Pancreas (tissue), 10 donors: Measurements from ENCODE around the gene CYBB. TPM values are rescaled to one million over a fixed set of nuclear protein-coding genes. Genes with fewer than 3 reads are reported as not detected.
A peak's percentile ranks its signal among the peaks of the same experiment; 100 is the strongest.

Source experiments
- ATAC-seq, 4 donors: fragments of 200-7000 bp; cut with Tn5 transposase; one replicate each; pipeline versions ENCODE4 v1.8.0 to v1.9.1; 2020; ENCODE audit warnings: mild to moderate bottlenecking in 4 of 4, moderate library complexity in 4 of 4
- DNase-seq, 6 donors: peaks; one replicate each; pipeline ENCODE4 v3.0.0-alpha.2; 2020
- FAIRE-seq: peaks from 2 replicates; lab custom pipeline; 2012; peaks lifted over from hg19 to GRCh38; lab: Jason Lieb, UNC
- H3K27ac ChIP-seq, 4 donors: fragments of 200-600 bp; sonication (generic); 1 replicate in 3 of 4; 2 replicates in 1 of 4; pipeline versions ENCODE4 v1.5.0 to v1.8.0; 2020
- H3K27me3 ChIP-seq, 4 donors: fragments of 200-600 bp; one replicate each; pipeline ENCODE4 v1.8.0; 2021
- H3K36me3 ChIP-seq, 3 donors: fragments of 200-600 bp; sonication (generic) in 1 of 3; one replicate each; pipeline versions ENCODE4 v1.5.0 to v1.8.0; 2020 to 2021
- H3K4me1 ChIP-seq, 3 donors: fragments of 200-600 bp; one replicate each; pipeline ENCODE4 v1.8.0; 2021
- H3K4me3 ChIP-seq, 4 donors: fragments of 200-600 bp; sonication (generic) in 2 of 4; one replicate each; pipeline versions ENCODE4 v1.5.0 to v1.8.0; 2020 to 2021
- H3K9me3 ChIP-seq, 4 donors: fragments of 200-600 bp; one replicate each; pipeline ENCODE4 v1.8.0; 2021
- WGBS, 2 donors: extraction: QIAGEN DNeasy Blood & Tissue Kit; methylation state at CpG; one replicate each; pipeline ENCODE4 v1.1.7; 2013; 5-methylcytosine and 5-hydroxymethylcytosine counted together
- intact Hi-C, 3 donors: fragments of 100-400 bp; cut with DNase I; formaldehyde crosslinking; loops; one replicate each; pipeline versions ENCODE4 v1.11.1 to v1.14.2; 2022
- polyA plus RNA-seq, 2 donors: library from polyadenylated mRNA; stranded (reverse); fragments of 200-250 nt; gene quantifications; one replicate each; pipeline ENCODE4 v1.2.3, GENCODE V29; 2013
- total RNA-seq, 6 donors: library from RNA; stranded (reverse); fragmentation: NEBNext Ultra II Directional in 4 of 6; extraction: Animal tissue kit (Norgen Biotek cat#: 25700) in 4 of 6; gene quantifications; one replicate each; pipeline versions ENCODE4 v1.2.1 to v1.2.4, GENCODE V29; 2021 to 2023
- TF ChIP-seq, protein P1 (sequence below), 4 donors: fragments of 200-600 bp; sonication (generic) in 3 of 4; IDR thresholded peaks; one replicate each; pipeline versions ENCODE4 v1.5.0 to v1.8.0; 2021; ENCODE audit warnings: antibody characterized with exemption in 4 of 4
- donor health status: healthy with polysubstance abuse.
- donor health status: DM: no; HTN: no; CAD: no; lungs with moderate emphysema.
- donor health status: DM: no; HTN: no; CAD: no.
- donor health status: control.
- donor health status: control.
- donor health status: Bipolar disorder and iron deficiency.
- donor health status: DM: yes; HTN: yes; CAD: no.
- donor health status: DM: no; HTN: no; CAD: no.
- donor health status: DM: no; HTN: no; CAD: no.
- donor health status: DM: yes; HTN: yes; CAD: no.

Gene CYBB
- total and polyA plus RNA-seq, 8 donors = 0.80 to 38.3 (median 2.9) TPM

DNA sequence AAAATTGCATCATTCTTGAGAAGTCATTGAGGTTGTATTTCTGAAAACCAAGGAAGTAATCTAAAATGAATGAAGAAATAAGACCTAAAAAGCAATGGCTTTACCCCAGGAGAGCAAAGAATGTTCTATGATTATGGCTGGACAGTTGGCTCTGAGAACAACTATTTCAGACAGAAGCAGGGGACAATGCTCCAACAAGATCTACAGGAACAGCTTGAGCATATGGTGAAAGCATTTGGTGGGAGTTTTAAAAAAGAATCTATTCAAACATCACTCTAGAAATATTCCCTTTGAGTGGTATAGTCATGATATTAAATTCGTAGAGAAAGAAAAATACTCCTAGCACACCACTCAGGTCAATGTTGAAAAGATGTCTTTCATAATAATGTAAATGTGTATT is 40.8 kb downstream of the CYBB start:
- WGBS, 2 donors = 67 to 85% methylated on average over 1 of the region's 1 CpG
- Histone ChIP-seq H3K4me3 (no peak overlapping the region), H3K36me3 (no peaks in the 10 kb centered on the region), H3K27ac (no peak overlapping the region), H3K27me3 (peaks cover 0 to 18% (median 0%) of the 10 kb centered on the region in 4 donors), H3K4me1 (peaks cover 0 to 4% (median 0%) of the 10 kb centered on the region in 3 donors), H3K9me3 (no peaks in the 10 kb centered on the region)
- no peak for ATAC-seq
- DNase-seq = no peak
- intact Hi-C loops = loop anchor here in 1 of 3 donors (10.0 kb wide), 1 partner anchor 76 kb away; no protein-coding TSS in a partner anchor
- TF ChIP-seq, protein P1, sequence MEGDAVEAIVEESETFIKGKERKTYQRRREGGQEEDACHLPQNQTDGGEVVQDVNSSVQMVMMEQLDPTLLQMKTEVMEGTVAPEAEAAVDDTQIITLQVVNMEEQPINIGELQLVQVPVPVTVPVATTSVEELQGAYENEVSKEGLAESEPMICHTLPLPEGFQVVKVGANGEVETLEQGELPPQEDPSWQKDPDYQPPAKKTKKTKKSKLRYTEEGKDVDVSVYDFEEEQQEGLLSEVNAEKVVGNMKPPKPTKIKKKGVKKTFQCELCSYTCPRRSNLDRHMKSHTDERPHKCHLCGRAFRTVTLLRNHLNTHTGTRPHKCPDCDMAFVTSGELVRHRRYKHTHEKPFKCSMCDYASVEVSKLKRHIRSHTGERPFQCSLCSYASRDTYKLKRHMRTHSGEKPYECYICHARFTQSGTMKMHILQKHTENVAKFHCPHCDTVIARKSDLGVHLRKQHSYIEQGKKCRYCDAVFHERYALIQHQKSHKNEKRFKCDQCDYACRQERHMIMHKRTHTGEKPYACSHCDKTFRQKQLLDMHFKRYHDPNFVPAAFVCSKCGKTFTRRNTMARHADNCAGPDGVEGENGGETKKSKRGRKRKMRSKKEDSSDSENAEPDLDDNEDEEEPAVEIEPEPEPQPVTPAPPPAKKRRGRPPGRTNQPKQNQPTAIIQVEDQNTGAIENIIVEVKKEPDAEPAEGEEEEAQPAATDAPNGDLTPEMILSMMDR (IDR thresholded peaks at IDR 0.05) = no peak
- FAIRE-seq = no peak

DNA sequence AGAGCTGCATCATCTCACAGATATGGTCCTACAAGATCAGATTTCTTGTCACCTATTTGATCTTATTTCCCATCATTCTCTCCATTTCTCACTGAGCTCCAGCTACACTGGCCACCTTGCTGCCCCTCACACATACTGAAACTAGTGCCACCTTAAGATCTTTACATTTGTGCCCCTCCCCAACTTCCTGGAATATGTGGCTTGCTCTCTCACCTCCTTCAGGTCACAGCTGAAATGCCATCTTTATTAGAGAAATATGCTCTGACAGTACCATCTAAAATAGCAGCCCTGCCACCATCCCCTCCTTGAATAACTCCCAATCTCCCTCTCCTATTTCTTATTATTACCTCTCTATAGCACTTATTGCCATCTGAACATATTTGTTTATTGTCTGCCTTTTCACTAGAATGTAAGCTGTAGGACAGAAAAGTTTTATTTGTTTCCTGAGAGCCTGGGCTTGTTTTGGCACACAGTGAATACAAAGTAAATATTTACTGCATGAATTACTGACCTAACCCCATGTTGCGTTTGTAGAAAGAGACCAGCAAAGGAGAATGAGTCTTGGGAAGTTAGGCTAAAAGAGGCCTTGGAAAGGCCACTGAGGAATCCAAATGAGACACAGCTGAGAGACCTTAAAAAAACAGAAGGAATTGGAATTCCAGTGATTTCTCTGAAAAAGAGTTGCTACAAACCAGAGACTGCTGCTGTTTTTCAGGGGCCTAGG is 44.8 kb downstream of the CYBB start:
- Histone ChIP-seq H3K27me3 (peaks cover 0 to 4% (median 0%) of the 10 kb centered on the region in 4 donors), H3K27ac (no peak overlapping the region), H3K4me1 (peaks cover 0 to 4% (median 0%) of the 10 kb centered on the region in 3 donors), H3K9me3 (no peaks in the 10 kb centered on the region), H3K4me3 (no peak overlapping the region), H3K36me3 (no peaks in the 10 kb centered on the region)
- DNase-seq (no peak), FAIRE-seq (no peak), ATAC-seq (peak; percentile 59 to 81 (median 68))
- WGBS, 2 donors = 14 to 20% methylated on average over 1 of the region's 1 CpG
- intact Hi-C loops = loop anchor here in 1 of 3 donors (5.0 to 10.0 kb wide), 2 partner anchors 80 to 317 kb away; no protein-coding TSS in a partner anchor
- TF ChIP-seq, protein P1 (IDR thresholded peaks at IDR 0.05) = no peak

DNA sequence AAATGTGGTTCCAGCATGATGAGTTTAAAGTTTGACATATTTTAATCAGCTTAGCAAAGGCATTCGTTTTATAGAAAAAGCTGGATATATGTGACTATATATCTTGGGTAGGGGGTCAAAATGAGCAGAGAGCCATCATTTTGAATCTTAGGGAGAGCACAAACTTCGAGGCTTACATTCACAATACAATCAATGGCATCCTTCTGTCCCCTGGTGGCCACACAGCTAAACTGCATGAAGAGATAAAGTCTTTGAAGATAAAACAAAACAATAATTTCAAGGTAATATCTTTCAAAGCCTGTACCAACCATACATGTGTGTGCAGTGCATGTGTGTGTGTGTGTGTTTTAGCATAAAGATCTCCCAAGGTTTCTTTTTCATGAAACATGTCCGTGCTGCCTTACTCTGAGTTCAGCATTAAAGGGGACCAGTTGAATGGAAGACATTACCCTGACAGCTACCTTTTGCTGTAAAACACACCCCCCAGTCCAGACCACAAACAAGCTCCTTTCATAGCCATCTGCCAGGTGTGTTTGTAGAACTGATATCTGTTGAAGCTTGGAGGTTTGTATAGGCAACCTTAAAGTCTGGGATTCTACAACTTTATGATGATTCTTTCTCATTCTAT is 45.5 kb downstream of the CYBB start:
- Histone ChIP-seq H3K27ac (no peak overlapping the region), H3K4me3 (no peak overlapping the region), H3K9me3 (no peaks in the 10 kb centered on the region), H3K36me3 (no peaks in the 10 kb centered on the region), H3K4me1 (peaks cover 0 to 4% (median 0%) of the 10 kb centered on the region in 3 donors), H3K27me3 (peaks cover 0 to 4% (median 0%) of the 10 kb centered on the region in 4 donors)
- WGBS, 2 donors = 2 to 4% methylated on average over 3 of the region's 3 CpGs
- FAIRE-seq (peak; percentile 26), ATAC-seq (peak; percentile 77 to 97 (median 90)), DNase-seq (peak in 4 of 6 donors; percentile 2 to 46 (median 28))
- TF ChIP-seq, protein P1 (IDR thresholded peaks at IDR 0.05) = peak; percentile 74 to 84 (median 80)
- intact Hi-C loops = loop anchor here in 1 of 3 donors (5.0 to 10.0 kb wide), 2 partner anchors 81 to 318 kb away; no protein-coding TSS in a partner anchor

DNA sequence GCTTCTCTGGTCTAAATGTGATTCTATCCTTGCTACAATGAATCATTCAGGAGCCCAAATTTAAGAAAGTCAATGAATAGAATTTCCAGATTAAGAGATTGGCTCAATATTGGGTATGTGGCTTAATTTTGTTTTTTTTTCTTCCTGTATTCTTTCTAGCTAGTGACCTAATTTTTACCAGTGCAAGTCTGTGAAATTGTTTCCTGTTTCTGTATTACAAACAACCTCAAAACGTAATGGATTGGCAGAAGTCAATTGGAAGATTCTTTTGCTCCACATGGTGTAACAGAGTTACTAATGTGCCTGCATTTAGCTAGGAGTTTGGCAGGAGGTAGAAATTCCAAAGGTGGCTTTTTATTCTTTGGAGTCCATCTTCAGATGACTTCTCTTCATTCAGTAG is 49.9 kb downstream of the CYBB start:
- no peak for ATAC-seq
- peaks cover 0 to 3% (median 0%) of the 10 kb centered on the region in 3 donors for H3K4me1 ChIP-seq
- DNase-seq = no peak
- WGBS, 2 donors = 35 to 62% methylated on average over 1 of the region's 1 CpG
- no peaks in the 10 kb centered on the region for H3K36me3 ChIP-seq
- no peak overlapping the region for H3K4me3 ChIP-seq
- intact Hi-C loops = loop anchor here in 1 of 3 donors (5.0 to 10.0 kb wide), 2 partner anchors 85 to 322 kb away; no protein-coding TSS in a partner anchor
- TF ChIP-seq, protein P1 (IDR thresholded peaks at IDR 0.05) = no peak
- no peak overlapping the region for H3K27ac ChIP-seq
- peaks cover 0 to 4% (median 2%) of the 10 kb centered on the region in 4 donors for H3K27me3 ChIP-seq
- FAIRE-seq = peak; percentile 92
- H3K9me3 ChIP-seq = no peaks in the 10 kb centered on the region
